Measurements from ENCODE around the gene FLT3LG.

- no peak for TF ChIP-seq POLR2A (IDR thresholded peaks at IDR 0.05)
- no peak for TF ChIP-seq CTCF (IDR thresholded peaks at IDR 0.05)
Observed at GRCh38 chr19:49430678-49431329, 43.2 kb upstream of the FLT3LG start.

Measured in lower leg skin (tissue), 3 donors.